ENCODE measurements around the gene CALM3. TPM values are rescaled to one million over a fixed set of nuclear protein-coding genes. Genes with fewer than 3 reads are reported as not detected.

The CALM3 gene
- total and polyA plus RNA-seq, 2 of the 4 experiments (the other 2 are of a cell fraction), result 91.6 to 501 TPM

GRCh38 chr19:46620716-46621115 lies 19.6 kb downstream of the CALM3 start:
- Histone ChIP-seq H3K79me1 (ENCODE audit: low read depth in 1 of 2, low read length in 2 of 2) (peaks cover 0 to 23% of the 10 kb centered on the region in 2 experiments; a peak in 1 of 4 replicates), H3K27me3 (ENCODE audit: control insufficient read depth, insufficient read depth, low read length) (no peaks in the 10 kb centered on the region), H4K20me1 (ENCODE audit: insufficient read depth, low read length) (peaks cover 14% of the 10 kb centered on the region), H3K23ac (ENCODE audit: low read depth, low read length) (no peak overlapping the region), H3K36me3 (ENCODE audit: control insufficient read depth, insufficient read depth, low read length) (no peaks in the 10 kb centered on the region), H3K18ac (ENCODE audit: low read depth, low read length) (no peak overlapping the region), H3K9me1 (ENCODE audit: insufficient read depth, low read length) (peaks cover 24% of the 10 kb centered on the region), H4K5ac (ENCODE audit: low read depth, low read length) (no peak overlapping the region), H2BK15ac (ENCODE audit: low read depth, low read length) (no peak overlapping the region), H2BK5ac (ENCODE audit: low read depth, low read length, poor library complexity, severe bottlenecking) (peak overlapping the region; percentile 37), H3K56ac (ENCODE audit: extremely low read depth, insufficient read depth, low read length) (no peak overlapping the region), H4K8ac (ENCODE audit: low read depth in 2 of 2, low read length in 2 of 2) (peak overlapping the region; percentile 11 to 50; a peak in 2 of 4 replicates), H3K9me3 (ENCODE audit: control insufficient read depth, insufficient read depth, low read length) (no peaks in the 10 kb centered on the region), H3K14ac (replicated peaks; ENCODE audit: low read depth, low read length) (no peak overlapping the region; the same call in 1 of the 2 replicates), H3K4ac (ENCODE audit: low read depth, low read length) (peak overlapping the region; percentile 51), H3K4me1 (ENCODE audit: control insufficient read depth, insufficient read depth, low read length) (peaks cover 42% of the 10 kb centered on the region), H3K9ac (ENCODE audit: low read depth, low read length) (no peak overlapping the region), H2AFZ (replicated peaks; ENCODE audit: low read length, poor library complexity) (peak overlapping the region; percentile 86), H3K27ac (ENCODE audit: insufficient read depth, low read length) (peak overlapping the region; percentile 28; the same call in 1 of the 2 replicates), H4K91ac (ENCODE audit: insufficient read depth, low read depth, low read length) (peak overlapping the region; percentile 38; the same call in 1 of the 2 replicates), H2BK20ac (ENCODE audit: low read depth, low read length) (no peak overlapping the region), H3K4me2 (ENCODE audit: low read depth, low read length) (peak overlapping the region; percentile 62), H2BK120ac (ENCODE audit: low read depth, low read length) (peak overlapping the region; percentile 72), H2AK5ac (ENCODE audit: low read depth, low read length) (peak overlapping the region; percentile 57; the same call in 1 of the 2 replicates), H3K4me3 (ENCODE audit: insufficient read depth, low read depth, low read length) (no peak overlapping the region), H2AK9ac (replicated peaks; ENCODE audit: low read depth, low read length, poor library complexity) (no peak overlapping the region)
- in situ Hi-C loops (cut with MboI; ENCODE audit: low sequenced_read_pairs) (no loop called here), dilution Hi-C loops (cut with HindIII; ENCODE audit: low sequenced_read_pairs, unreplicated experiment) (no loop called here), intact Hi-C loops (cut with micrococcal nuclease) (no loop called here)
- peak; percentile 65 for ATAC-seq (ENCODE audit: low read depth)
- no CpG with 5 or more reads among the region's 6 CpGs for WGBS, 2 experiments (ENCODE audit: extremely low coverage in 2 of 2, insufficient read length in 1 of 2)
- BruUV-seq (replicated peaks), result no TSS peak
- POLR2A ChIA-PET (ENCODE audit: unreplicated experiment), result no interaction called here
- CTCF ChIA-PET, result interaction anchor here (1.0 kb wide), 1 partner anchor 42 kb away, joined by 3 read pairs; no protein-coding TSS in a partner anchor
- DNase-seq, result peak; percentile 85
- TF ChIP-seq MAZ (IDR thresholded peaks at IDR 0.05; ENCODE audit: borderline replicate concordance, low read depth, low read length), result peak; percentile 39; the same call in 1 of the 2 replicates
- TF ChIP-seq FOS (IDR thresholded peaks at IDR 0.05; ENCODE audit: low read depth, low read length), result no peak

All from IMR-90 (cell line).